Activated CD4-positive, alpha-beta T cell treated with anti-CD3 and anti-CD28 coated beads, Interleukin-10, Interleukin-2, amounts not matched to agents 100 ng/mL and 50 ng/mL, durations not matched to agents 16 hours and 8 hours (primary cell): ENCODE results near the gene PNMA8A.
A peak's percentile ranks its signal among the peaks of the same experiment; 100 is the strongest.
"Not testable (repeated sequence)": the region's sequence is repeated elsewhere in the genome, so short reads cannot be mapped to it uniquely, and the experiment has no call there.

Source experiments
- DNase-seq: peaks from one replicate; pipeline ENCODE4 v3.0.0-alpha.2; 2020

Gene PNMA8A

DNA sequence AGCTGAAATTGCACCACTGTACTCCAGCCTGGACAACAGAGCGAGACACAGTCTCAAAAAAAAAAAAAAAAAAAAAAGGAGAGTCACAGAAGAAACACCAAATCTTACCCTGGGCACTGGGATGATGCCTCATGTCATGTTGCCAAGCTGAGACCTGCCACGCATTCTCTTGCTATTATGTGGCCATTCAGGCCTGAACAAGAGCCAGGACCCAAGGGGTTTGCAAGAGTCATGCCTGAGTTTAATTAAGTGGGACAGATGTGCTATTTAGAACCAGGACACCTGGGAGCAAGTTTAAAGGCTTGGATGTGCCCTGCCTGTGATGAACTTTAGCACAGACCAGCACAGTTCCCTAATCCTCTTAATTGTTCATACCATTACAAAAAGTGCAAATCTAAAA, 9.8 kb downstream of the PNMA8A start:
- no peak for DNase-seq

DNA sequence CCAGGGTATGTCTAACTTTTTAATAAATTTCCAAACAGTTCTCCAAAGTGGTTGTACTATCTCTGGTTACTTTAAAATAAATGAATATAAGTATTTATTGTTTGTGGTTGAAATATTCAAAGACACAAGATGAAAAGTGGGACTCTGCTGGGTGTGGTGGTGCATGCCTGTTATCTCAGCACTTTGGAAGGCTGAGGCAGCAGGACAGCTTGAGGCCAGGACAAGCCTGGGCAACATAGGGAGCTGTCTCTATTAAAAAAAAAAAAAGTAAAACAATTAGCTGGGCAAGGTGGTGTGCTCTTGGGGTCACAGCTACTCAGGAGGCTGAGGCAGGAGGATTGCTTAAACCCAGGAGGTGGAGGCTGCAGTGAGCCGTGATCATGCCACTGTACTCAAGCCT, 10.4 kb downstream of the PNMA8A start:
- no peak for DNase-seq

DNA sequence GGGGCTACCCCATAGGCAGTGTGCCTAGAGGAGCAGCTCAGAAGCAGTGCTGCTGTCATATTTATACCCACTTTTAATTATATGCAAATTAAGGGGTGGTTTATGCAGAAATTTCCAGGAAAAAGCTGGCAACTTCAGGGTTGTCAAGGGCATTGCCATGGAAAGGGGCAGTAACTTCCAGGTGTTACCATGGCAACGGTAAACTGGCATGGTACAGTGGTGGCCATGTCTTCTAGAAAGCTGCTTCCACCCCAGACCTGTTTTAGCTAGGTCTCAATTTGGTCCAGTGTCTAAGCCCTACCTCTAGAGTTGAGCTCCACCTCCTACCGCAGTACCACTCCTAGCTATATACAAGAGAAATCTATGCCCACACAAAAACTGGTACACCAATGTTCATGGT, 11.3 kb downstream of the PNMA8A start:
- no peak for DNase-seq

DNA sequence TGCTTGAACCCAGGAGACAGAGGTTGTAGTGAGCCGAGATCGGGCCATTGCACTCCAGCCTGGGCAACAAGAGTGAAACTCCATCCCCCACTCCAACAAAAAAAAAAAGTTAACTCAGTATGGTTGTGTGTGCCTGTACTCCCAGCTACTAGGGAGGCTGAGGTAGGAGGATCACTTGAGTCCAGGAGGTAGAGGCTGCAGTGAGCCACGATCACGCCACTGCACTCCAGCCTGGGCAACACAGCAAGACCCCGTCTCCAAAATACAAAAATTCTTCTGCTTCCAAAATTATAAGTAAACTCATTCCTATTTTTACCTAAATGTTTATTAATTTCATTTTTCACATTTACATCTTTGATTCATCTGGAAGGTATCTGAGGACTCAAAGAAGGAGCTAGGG, 14.4 kb downstream of the PNMA8A start:
- DNase-seq, result no peak

DNA sequence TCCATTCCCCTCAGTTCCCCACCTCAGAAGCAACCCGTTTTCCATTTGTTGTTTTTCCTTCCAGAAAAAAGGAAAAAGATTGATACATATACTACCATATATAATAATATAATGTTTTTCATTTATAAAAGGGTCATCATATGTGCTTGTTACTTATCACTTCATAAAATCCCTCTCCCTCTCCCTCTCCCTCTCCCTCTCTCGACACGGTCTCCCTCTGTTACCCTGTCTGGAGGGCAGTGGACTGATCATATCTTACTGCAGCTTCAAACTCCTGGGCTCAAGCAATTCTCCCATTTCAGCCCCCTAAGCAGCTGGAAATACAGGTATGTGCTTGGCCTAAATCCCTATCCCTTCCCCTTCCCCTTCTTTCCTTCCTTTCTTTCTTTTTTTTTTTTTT, 17.1 kb downstream of the PNMA8A start:
- no peak for DNase-seq

DNA sequence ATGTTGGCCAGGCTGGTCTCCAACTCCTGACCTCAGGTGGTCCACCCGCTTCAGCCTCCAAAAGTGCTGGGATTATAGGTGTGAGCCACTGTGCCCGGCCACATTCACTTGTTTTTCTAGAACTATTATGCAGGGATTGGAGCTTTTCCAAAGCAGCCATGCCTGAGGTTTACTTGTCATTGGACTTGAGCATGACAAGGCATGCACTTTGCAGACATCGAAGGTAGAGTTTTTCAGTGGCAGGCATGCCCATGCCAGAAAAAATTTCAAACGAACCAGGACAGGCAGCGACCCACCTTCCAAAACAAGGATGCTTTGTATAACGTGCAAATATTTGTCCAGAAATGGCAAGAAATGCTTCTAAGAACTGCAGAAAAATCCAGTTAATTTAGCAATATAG, 17.7 kb downstream of the PNMA8A start:
- DNase-seq, result no peak

DNA sequence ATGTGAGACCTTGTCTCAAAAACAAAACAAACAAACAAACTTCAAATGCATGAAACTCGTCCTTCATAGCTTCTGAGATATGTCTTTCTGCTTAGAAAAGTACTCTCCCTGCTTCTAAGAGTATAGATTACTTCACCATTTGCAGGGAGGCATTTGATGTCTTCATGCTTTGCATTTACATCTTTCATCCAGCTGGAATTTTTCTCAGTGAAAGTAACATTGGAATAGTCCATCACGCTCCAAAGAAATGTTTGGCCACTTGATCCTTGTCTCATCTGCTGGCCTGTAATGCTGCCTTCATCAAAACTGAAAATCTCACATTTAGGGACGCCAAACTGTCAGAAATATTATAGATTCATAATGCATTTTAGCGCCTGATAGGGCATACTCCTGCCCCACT, 19.2 kb downstream of the PNMA8A start:
- DNase-seq, result no peak

DNA sequence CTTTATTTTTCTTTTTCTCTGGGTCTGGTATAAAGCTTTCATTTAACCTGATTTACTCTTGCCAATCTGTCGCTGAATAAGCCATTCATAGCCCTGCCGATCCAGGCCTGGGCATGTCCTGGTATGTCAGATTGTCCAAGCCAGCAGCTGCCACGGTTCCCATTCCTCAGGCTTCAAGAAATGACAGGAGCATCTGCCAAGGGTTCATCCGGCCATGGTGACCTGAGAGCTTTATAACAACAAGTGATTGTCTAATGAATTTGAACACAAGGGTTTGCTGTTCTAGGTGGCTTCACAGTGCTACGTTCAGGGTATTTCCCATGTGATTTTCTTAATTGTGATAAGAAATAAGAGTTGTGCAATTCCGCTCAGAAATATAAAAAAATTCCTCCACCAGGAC, 20.0 kb downstream of the PNMA8A start:
- DNase-seq, result no peak

DNA sequence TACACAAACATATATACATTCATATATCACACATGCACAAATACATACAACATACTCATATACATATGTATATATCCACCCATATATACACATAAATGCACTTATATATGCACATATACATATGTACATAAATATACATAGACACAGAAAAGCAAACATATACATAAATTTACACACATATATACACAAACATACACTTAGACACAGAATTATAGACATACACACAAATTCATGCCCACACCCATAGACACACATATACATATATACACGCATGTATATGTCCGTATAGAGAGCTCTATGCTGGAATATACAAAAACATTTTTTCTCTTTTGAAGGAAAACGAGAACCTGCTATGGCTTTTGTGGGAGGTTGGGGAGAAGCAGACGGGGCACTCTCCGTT, 20.6 kb downstream of the PNMA8A start:
- no peak for DNase-seq

DNA sequence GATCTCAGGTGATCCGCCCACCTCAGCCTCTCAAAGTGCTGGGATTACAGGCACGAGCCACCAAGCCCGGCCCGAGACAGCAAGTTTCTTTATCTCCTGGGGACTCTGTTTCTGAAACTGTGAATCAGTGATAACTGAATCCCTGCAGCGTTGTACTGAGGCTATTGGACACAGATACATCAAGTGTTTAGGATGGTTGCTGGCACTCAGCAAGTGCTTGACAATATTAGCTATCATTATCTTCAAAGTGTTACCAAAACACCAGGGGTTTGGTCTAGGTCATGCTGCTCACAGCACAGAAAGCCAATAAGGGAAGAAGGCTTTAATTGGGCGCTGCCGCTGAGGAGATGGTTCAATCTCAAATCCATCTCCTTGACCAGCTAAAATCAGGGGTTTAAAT, 22.1 kb downstream of the PNMA8A start:
- DNase-seq, result no peak

DNA sequence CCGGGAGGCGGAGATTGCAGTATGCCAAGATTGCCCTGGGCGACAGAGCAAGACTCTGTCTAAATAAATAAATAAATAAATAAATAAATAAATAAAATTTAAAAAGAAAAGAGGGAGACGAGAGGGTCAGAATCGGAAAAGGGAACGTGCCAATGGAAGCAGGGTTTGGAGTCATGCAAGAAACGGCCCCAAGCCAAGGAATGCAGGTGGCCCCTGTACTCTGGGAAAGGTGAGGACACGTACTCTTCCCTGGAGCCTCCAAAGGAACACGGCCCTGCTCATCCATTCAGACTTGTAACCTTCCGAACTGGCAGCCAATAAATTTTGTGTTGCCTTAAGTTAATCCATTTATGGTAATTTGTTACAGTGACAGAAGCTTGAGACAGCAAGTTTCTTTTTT, 22.8 kb downstream of the PNMA8A start:
- DNase-seq, result no peak

DNA sequence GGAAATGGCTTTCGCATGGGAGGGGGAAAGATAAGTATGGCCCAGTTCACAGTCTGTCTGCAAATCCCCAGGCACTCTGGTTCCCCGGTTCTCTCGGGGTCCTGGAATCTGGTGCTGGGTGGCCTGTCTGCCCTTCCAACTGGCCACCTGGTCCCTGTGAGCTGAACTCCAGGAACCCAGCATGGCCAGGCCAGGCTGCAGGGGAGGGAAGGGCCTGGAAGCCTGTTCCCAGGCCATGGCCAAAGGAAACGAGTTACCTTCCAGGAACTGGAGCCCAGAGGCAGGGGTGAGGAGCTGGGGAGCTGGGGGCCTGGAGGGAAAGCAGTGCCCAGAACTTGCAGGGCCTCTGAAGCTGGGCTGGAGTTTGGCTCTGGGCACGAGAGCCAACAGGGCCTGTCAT, 23.5 kb downstream of the PNMA8A start:
- no peak for DNase-seq

DNA sequence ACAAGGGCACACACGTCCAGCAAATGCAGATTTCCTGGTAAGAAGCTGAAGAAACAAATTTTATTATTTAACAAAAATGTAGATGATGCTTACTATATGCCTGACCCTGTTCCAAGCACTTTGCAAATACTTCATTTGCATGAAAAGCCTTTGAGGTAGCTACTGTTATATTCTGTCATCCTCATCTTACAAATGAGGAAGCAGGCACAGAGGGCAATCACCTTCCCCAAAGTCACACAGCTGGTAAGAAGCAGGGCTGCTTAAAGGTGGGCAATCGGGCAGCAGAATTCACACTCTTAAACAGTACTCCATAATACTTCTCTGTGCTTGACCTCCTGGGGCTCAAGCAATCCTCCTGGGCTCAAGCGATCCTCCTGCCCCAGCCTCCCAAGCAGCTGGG, 24.4 kb downstream of the PNMA8A start:
- DNase-seq, result no peak

DNA sequence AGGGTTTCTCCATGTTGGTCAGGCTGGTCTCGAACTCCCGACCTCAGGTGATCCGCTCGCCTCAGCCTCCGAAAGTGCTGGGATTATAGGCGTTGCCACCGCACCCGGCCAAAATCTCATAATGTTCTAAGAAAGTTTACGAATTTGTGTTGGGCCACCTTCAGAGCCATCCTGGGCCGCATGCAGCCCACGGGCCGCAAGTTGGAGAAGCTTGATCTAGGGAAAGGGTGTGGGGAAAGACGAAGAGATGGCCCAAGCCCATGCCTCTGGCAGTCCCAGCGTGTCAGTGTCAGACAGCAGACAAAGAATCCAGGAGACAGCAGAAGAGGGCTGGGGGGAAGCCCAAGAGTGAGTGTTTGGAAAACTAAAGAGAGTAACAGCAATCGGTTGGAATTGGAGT, 25.3 kb downstream of the PNMA8A start:
- DNase-seq, result no peak

DNA sequence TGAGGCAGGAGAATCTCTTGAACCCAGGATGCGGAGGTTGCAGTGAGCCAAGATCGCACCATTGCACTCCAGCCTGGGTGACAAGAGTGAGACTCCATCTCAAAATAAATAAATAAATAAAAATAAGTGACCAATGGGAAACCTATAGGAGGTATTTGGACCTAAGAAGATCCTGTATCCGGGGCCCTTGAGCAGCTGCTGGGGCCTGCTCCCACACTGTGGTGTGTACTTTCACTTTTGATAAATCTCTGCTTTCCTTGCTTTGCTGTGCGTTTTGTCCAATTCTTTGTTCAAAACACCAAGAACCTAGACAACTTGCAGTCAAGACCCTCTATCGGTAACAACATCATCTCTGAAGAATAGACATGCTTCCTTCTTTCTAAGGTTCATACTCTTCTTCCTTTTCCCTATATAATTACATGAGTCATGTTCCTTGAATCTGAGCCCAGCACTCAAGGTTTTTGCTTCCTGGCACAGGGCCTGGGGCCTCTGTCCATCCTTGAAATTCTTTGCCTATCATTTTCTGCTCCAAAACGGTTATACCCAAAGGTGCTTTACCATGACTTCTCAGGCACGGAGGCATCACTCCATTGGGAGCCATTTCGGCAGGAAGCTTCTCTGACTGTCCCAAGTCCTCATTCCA, 28.4 kb downstream of the PNMA8A start:
- no peak for DNase-seq

DNA sequence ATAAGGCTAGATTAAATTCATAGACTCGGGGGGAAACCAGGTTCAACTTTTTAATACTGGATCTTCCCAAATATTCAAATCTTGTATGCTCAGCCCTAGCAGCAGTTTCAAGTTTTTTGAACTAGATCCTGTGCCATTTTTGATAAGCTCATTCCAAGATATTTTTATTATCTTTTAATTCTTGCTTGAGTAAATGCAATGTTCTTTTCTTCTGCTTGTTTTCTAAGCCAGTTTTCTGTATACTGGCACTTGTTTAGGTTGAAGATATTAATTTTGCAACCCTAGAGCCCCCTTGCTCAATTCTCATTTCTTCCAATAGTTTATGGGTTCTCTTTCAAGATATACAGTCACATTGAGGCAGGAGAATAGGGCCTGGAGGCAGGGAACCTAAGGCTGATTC, 29.5 kb downstream of the PNMA8A start:
- no peak for DNase-seq

DNA sequence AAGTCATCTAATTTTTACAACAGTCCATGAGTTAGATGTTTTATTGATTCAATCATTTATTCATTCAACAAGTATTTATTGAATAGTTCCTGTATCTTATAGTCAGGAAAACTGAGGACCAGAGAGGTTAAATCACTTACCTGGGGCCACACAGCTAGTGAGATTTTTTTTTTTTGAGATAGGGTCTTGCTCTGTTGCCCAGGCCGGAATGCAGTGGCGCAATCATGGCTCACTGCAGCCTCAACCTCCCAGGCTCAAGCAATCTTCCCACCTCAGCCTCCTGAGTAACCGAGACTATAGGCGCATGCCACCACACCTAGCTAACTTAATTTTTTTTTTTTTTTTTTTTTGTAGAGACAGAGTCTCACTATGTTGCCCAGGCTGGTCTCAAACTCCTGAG, 35.7 kb downstream of the PNMA8A start:
- not testable (repeated sequence) for DNase-seq

DNA sequence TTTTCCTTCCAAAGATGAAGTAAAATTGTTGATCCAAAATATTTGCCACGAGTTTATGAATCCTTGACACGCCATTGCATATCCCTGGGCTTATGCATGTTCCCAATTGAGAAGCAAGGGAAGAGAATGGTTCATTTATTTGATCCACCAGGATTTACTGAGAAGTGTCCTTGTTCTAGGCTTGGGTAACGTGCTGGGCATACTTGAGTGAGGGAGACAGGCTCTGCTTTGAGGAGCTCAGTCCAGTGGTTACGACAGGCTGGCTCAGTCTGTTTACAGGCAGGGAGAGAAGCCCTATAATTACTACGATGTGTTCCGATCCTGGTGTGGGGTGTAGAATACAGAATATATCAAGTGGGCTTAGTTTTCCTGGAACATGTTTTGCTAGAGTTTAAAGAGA, 36.4 kb downstream of the PNMA8A start:
- no peak for DNase-seq

DNA sequence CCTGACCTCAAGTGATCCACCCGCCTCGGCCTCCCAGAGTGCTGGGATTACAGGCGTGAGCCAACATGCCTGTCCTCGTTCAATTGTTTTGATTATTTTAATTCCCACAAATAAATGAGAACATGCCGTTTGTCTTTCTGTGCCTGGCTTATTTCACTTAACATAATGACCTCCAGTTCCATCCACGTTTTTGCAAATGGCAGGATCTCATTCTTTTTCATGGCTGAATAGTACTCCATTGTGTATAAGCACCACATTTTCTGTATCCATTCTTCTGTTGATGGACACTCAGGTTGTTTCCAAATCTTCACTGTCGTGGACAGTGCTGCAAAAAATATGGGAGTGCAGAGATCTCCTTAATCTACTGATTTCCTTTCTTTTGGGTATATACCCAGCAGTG, 37.9 kb downstream of the PNMA8A start:
- not testable (repeated sequence) for DNase-seq

DNA sequence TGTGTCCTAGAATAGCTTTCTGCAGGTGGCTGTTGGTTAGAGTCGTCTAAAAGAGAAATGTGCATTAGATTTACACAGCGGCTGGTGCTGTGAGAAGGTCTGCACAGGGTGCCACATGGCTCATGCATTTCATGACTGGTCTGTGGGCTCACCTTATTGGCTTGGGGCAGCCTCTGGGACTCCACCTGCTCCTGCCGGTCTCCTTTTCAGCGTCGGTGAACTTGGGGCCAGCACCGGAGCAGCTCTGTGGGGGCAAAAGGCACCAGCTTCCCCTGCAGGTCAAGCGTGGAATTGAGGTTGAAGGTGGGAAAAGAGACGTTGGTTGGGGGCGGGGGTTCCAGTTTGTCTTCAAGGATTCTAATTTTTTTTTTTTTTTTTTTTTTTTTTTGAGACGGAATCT, 39.5 kb downstream of the PNMA8A start:
- DNase-seq, result no peak

DNA sequence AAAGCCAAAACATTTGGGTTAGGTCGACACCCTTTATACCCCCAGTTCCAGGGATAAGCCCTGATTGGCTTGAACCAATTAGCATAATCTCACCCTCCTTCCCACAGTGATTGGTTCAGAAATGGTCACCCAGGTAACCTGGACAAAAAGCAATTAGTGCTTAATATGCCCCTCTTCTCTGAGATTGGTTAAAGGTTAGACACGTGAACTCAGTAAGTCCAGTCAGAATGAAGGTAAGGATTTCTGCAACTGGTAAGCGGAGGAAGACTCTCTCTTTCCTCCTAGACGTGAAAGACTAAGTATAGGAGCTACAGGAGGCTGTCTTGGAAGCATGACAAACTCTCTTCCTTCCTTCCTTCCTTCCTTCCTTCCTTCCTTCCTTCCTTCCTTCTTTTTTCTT, 41.4 kb downstream of the PNMA8A start:
- no peak for DNase-seq

DNA sequence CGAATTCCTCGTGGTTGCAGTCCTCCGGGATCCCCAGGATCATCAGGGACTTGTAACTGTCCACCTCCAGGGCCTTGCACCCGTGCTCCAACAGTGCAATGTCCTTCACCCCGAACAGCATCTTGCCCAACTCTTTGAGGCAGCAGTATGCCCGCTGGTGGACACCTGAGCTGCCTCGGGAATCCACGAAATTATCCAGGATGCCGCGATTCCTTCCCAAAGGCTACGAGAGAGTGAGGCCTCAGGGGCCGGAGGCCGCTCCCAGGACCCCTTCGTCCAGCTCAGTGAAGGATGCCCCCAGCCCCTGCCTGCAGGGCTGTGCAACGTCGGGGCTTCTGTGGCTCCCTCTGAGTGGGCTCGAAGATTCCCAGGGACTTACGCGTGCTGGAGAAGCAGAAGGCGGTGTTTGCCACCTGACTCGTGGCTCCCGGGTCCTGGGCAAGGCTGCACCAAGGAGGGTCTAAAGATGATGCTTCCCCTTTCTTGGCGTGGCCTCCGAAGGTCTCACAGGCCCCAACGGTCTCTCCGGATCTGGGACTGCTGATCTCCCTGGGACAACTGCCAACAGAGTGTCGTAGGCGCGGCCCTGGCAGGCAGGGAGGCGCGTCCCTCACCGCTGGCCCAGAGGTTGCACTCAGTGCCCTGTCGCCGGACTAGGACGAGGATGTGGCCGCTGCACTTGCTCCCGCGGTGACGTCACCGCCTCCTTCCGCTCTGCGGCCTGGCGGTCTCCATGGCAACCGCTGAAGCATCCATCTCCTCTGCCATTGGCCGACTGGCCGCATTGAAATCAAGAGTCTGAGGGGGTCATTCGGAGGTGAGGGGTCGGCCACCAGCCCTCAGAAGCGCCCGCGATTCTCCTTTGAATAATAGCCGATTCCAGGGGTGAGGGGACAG, 42.9 kb downstream of the PNMA8A start, which contains the start of gene PNMA8C:
Gene PNMA8C, minus strand, starts transcription at position 698 of the 897 bp plus-strand sequence. Its CDS starts 577 bp downstream, at position 121.
- peak; percentile 72 for DNase-seq

DNA sequence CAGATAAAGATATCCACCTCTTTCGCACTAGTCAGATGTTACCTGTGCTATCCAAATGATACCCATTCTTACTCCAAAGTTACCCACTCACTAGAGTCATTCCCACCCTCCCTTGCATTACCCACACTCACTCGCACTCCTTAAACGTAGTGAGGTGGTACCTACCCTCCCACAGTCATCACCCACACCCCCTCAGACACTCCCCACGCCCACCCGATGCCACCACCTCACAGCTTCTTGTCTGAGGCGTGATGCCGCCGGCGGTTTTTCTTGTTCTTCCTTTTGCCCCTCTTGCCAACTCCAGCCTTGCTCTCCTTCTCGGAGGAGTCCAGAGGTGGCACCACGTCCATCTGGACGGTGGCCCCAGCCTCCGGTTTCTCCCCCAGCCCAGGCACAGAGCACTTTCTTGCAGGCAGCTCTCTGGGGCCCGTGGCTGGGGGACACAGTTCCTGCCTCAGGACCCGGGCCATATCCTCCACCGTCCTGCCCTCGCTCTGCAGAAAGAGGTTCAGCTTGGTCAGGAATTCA, 43.8 kb downstream of the PNMA8A start:
- DNase-seq, result no peak

DNA sequence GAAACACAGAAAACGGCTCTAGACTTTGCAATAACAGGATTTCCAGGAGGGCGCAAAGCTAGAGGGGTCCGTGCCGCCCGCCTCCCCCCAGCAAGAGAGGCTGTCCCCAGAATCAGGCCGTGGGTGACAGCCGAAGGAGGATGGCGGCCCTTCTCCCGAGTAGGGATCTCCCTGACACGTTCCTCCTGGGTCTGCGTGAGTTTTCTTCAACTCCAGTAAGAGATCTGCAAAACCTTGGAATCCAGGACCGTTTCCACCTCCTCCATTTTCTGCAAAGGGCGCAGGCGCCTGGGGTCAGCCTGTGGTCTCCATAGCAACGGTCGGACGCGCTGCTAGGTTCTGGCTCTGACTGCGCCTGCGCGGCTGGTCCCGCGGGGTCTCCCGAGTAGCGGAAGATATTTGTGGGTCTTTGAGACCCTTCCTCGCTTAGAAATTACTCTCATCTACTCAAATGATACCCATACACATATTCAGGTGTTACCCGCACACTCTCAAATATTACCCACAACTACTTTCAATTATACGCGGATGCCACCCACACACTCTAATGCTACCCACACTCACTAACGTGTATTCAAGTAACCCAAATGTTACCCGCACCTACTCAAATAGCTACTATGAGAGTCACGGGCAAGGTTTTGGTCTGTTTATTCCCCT, 44.7 kb downstream of the PNMA8A start:
- peak; percentile 55 for DNase-seq
